Endothelial cell of umbilical vein (primary cell): ENCODE measurements around the gene FRRS1. TPM values are rescaled to one million over a fixed set of nuclear protein-coding genes. Genes with fewer than 3 reads are reported as not detected.

Experiments
- BruUV-seq: library from RNA; stranded (reverse); fragments of 400-500 nt; replicated peaks from 2 replicates; lab custom pipeline; 2021; lab: Mats Ljungman, UMichigan
- CTCF ChIA-PET: fragments of 300-600, 350-600 bp; sonication (Branson Sonifier 250); formaldehyde crosslinking; loops from one replicate; lab custom pipeline; 2021; ENCODE audit warnings: antibody characterized with exemption, inconsistent platforms; lab: Charles Lee
- POLR2A ChIA-PET: fragments of 300-600, 350-600 bp; sonication (Branson Sonifier 250); formaldehyde crosslinking; loops from one replicate; lab custom pipeline; 2021; ENCODE audit warnings: antibody characterized with exemption, inconsistent platforms; lab: Charles Lee
- DNase-seq: peaks from one replicate; pipeline ENCODE4 v3.0.0-alpha.2; 2011; ENCODE audit warnings: low read depth, low spot score
- FAIRE-seq: peaks from 2 replicates; lab custom pipeline; 2011; peaks lifted over from hg19 to GRCh38; lab: Jason Lieb, UNC
- H2AFZ ChIP-seq: 2 replicates; pipeline ENCODE4 v1.6.0; 2012; ENCODE audit warnings: low read depth, low read length, control low read depth, inconsistent platforms
- H3K27ac ChIP-seq: 2 replicates; pipeline ENCODE4 v1.5.1; 2011; ENCODE audit warnings: low read depth, mild to moderate bottlenecking, control low read depth, low read length, moderate library complexity; ENCODE audit not compliant: insufficient read depth
- H3K27me3 ChIP-seq, 2 experiments: 2 replicates each; pipeline versions ENCODE4 v1.6.0 to v1.6.1; 2011; ENCODE audit warnings: low read length in 2 of 2, mixed read lengths in 1 of 2; ENCODE audit not compliant: control insufficient read depth in 2 of 2, insufficient read depth in 2 of 2
- H3K36me3 ChIP-seq, 2 experiments: 2 replicates in 1 of 2; 3 replicates in 1 of 2; pipeline ENCODE4 v1.5.1; 2011; ENCODE audit warnings: low read length in 2 of 2, mild to moderate bottlenecking in 1 of 2, moderate library complexity in 1 of 2; ENCODE audit not compliant: control insufficient read depth in 2 of 2, insufficient read depth in 2 of 2; ENCODE audit errors: extremely low read depth in 1 of 2
- H3K4me1 ChIP-seq: 3 replicates; pipeline ENCODE4 v1.5.1; 2011; ENCODE audit warnings: mild to moderate bottlenecking, low read length; ENCODE audit not compliant: control insufficient read depth, insufficient read depth; ENCODE audit errors: extremely low read depth
- H3K4me2 ChIP-seq: 2 replicates; pipeline ENCODE4 v1.6.1; 2011; ENCODE audit warnings: low read length, control low read depth, mixed read lengths; ENCODE audit not compliant: insufficient read depth
- H3K4me3 ChIP-seq, 3 experiments: fragments of 200-600 bp in 1 of 3; sonication (generic), shearing (Covaris generic) in 1 of 3; replicated peaks in 1 of 3; 2 replicates each; pipeline ENCODE4 v1.5.1; 2011 to 2016; ENCODE audit warnings: control low read depth in 3 of 3, low read length in 3 of 3, mild to moderate bottlenecking in 2 of 3, inconsistent platforms in 1 of 3, low read depth in 1 of 3, moderate library complexity in 1 of 3; ENCODE audit not compliant: insufficient read depth in 1 of 3
- H3K79me2 ChIP-seq: 2 replicates; pipeline ENCODE4 v1.6.0; 2012; ENCODE audit warnings: low read length, inconsistent platforms; ENCODE audit not compliant: control insufficient read depth, insufficient read depth
- H3K9ac ChIP-seq: replicated peaks from 2 replicates; pipeline ENCODE3; 2011; ENCODE audit warnings: low read length, control low read depth; ENCODE audit not compliant: insufficient read depth; ENCODE audit errors: extremely low read depth
- H3K9me1 ChIP-seq: replicated peaks from 3 replicates; pipeline ENCODE4 v1.6.0; 2011; ENCODE audit warnings: mild to moderate bottlenecking, low read length; ENCODE audit not compliant: control insufficient read depth, insufficient read depth; ENCODE audit errors: extremely low read depth
- H3K9me3 ChIP-seq: replicated peaks from 2 replicates; pipeline ENCODE4 v1.5.1; 2012; ENCODE audit warnings: low read length, inconsistent platforms; ENCODE audit not compliant: control insufficient read depth, insufficient read depth
- H4K20me1 ChIP-seq: replicated peaks from 2 replicates; pipeline ENCODE3; 2011; ENCODE audit warnings: mild to moderate bottlenecking, low read length; ENCODE audit not compliant: control insufficient read depth, insufficient read depth; ENCODE audit errors: extremely low read depth
- CTCF ChIP-seq, 2 donors: IDR thresholded peaks; 1 replicate in 1 of 2; 2 replicates in 1 of 2; pipeline ENCODE4 v1.5.1; 2011; ENCODE audit warnings: low read length in 2 of 2, mild to moderate bottlenecking in 2 of 2, moderate library complexity in 2 of 2, control low read depth in 1 of 2, inconsistent platforms in 1 of 2, low read depth in 1 of 2; ENCODE audit not compliant: insufficient read depth in 1 of 2; ENCODE audit errors: extremely low read depth in 1 of 2
- EZH2 ChIP-seq: IDR thresholded peaks from 2 replicates; pipeline ENCODE4 v1.6.1; 2012; ENCODE audit warnings: borderline replicate concordance, low read depth, mild to moderate bottlenecking, moderate library complexity, low read length, inconsistent platforms; ENCODE audit not compliant: severe bottlenecking
- FOS ChIP-seq: IDR thresholded peaks from 2 replicates; pipeline ENCODE4 v1.6.1; 2011; ENCODE audit warnings: mild to moderate bottlenecking, low read length, moderate library complexity, borderline replicate concordance; ENCODE audit not compliant: insufficient read depth
- GATA2 ChIP-seq: IDR thresholded peaks from 2 replicates; pipeline ENCODE4 v1.7.0; 2011; ENCODE audit warnings: low read depth, mild to moderate bottlenecking, moderate library complexity, mixed read lengths, low read length; ENCODE audit not compliant: insufficient read length, insufficient read depth
- JUN ChIP-seq: IDR thresholded peaks from 2 replicates; pipeline ENCODE4 v1.6.1; 2011; ENCODE audit warnings: borderline replicate concordance, low read depth; ENCODE audit not compliant: insufficient read length, insufficient read depth
- MAX ChIP-seq: IDR thresholded peaks from 2 replicates; pipeline ENCODE4 v1.6.1; 2011; ENCODE audit not compliant: insufficient read depth, insufficient read length
- MYC ChIP-seq: IDR thresholded peaks from one replicate; pipeline ENCODE4 v1.6.1; 2011; ENCODE audit warnings: mild to moderate bottlenecking, low read depth, low read length
- POLR2A ChIP-seq: IDR thresholded peaks from 2 replicates; pipeline ENCODE4 v1.6.1; 2012; ENCODE audit warnings: low read depth, mild to moderate bottlenecking, control low read depth, low read length
- POLR2AphosphoS5 ChIP-seq: IDR thresholded peaks from 2 replicates; pipeline ENCODE4 v1.6.1; 2012; ENCODE audit warnings: low read depth, mild to moderate bottlenecking, control low read depth, low read length, moderate library complexity; ENCODE audit not compliant: insufficient read depth
- dilution Hi-C: fragments of 300-500 bp; cut with MboI; formaldehyde crosslinking; loops from one replicate; pipeline ENCODE4 v1.15.0; 2019; ENCODE audit warnings: low sequenced_read_pairs; ENCODE audit not compliant: extremely low pct_ligation_motif_present
- intact Hi-C: fragments of 100-400 bp; cut with micrococcal nuclease; formaldehyde crosslinking; loops from one replicate; pipeline ENCODE4 v1.10.0; 2022
- polyA plus RNA-seq, 4 experiments: library from polyadenylated mRNA; depleted of rRNA in 3 of 4; stranded (reverse) in 3 of 4; unstranded in 1 of 4; fragments of >200 nt; gene quantifications; 2 replicates each; pipeline versions ENCODE4 v1.2.1 to v1.2.3, GENCODE V29; 2011 to 2012; ENCODE audit warnings: missing spikeins in 1 of 4
- total RNA-seq: library from RNA; stranded (reverse); gene quantifications from 2 replicates; pipeline ENCODE4 v1.2.3, GENCODE V29; 2021

The FRRS1 gene
- total and polyA plus RNA-seq, 2 donors (not counting 3 experiments of a cell fraction or from before 2014, with no cell fraction given) = 1.1 to 3.1 TPM

- Histone ChIP-seq H3K27ac (no peak overlapping the region), H3K9me1 (no peaks in the 10 kb centered on the region), H3K4me3 (no peak overlapping the region), H3K9me3 (no peaks in the 10 kb centered on the region), H3K27me3 (peaks cover 0 to 6% of the 10 kb centered on the region in 2 experiments), H3K36me3 (no peaks in the 10 kb centered on the region), H4K20me1 (no peaks in the 10 kb centered on the region), H3K79me2 (no peaks in the 10 kb centered on the region), H2AFZ (no peak overlapping the region), H3K4me1 (peaks cover 4% of the 10 kb centered on the region), H3K4me2 (no peak overlapping the region), H3K9ac (no peak overlapping the region)
- no peak for DNase-seq
- no peak for TF ChIP-seq FOS
- TF ChIP-seq JUN = no peak
- no peak for TF ChIP-seq EZH2
- no peak for TF ChIP-seq GATA2
- TF ChIP-seq MAX = no peak
- no peak for TF ChIP-seq CTCF (IDR thresholded peaks at IDR 0.05; ENCODE audit: extremely low read depth in 1 of 2, insufficient read depth in 1 of 2, low read depth in 1 of 2, low read length in 2 of 2)
- no peak for TF ChIP-seq POLR2A
- TF ChIP-seq MYC = no peak
- TF ChIP-seq POLR2AphosphoS5 = no peak
- no TSS peak for BruUV-seq
- POLR2A ChIA-PET = no interaction called here
- dilution Hi-C loops = no loop called here
- CTCF ChIA-PET = no interaction called here
- intact Hi-C loops = no loop called here
- FAIRE-seq = no peak
Measured at GRCh38 chr1:99763956-99764355, 2.5 kb downstream of the FRRS1 start.
